ENCODE measurements around the gene TXNL4A.

TXNL4A gene

GRCh38 chr18:79991494-79991893 is 3.1 kb upstream of the TXNL4A start:
- no peak overlapping the region for H3K4me3 ChIP-seq (ENCODE audit: low read depth, low read length)
- in situ Hi-C loops (cut with HindIII; ENCODE audit: low sequenced_read_pairs), result no loop called here
- no peak for TF ChIP-seq CTCF (IDR thresholded peaks at IDR 0.05; ENCODE audit: low read depth, low read length)
- no peak for DNase-seq (ENCODE audit: low read depth, low spot score)

GRCh38 chr18:79989195-79989497 is 783 bp upstream of the TXNL4A start:
- in situ Hi-C loops (cut with HindIII; ENCODE audit: low sequenced_read_pairs), result no loop called here
- peak overlapping the region; percentile 84 for H3K4me3 ChIP-seq (ENCODE audit: low read depth, low read length)
- no peak for TF ChIP-seq CTCF (IDR thresholded peaks at IDR 0.05; ENCODE audit: low read depth, low read length)
- no peak for DNase-seq (ENCODE audit: low read depth, low spot score)

- TF ChIP-seq CTCF (IDR thresholded peaks at IDR 0.05; ENCODE audit: low read depth, low read length), result peak; percentile 43
- in situ Hi-C loops (cut with HindIII; ENCODE audit: low sequenced_read_pairs), result no loop called here
- DNase-seq (ENCODE audit: low read depth, low spot score), result no peak
- peak overlapping the region; percentile 84 for H3K4me3 ChIP-seq (ENCODE audit: low read depth, low read length)
Observed at GRCh38 chr18:79988071-79988450, 302 bp downstream of the TXNL4A start.

- TF ChIP-seq CTCF (IDR thresholded peaks at IDR 0.05; ENCODE audit: low read depth, low read length), result no peak
- DNase-seq (ENCODE audit: low read depth, low spot score), result peak; percentile 11
- in situ Hi-C loops (cut with HindIII; ENCODE audit: low sequenced_read_pairs), result no loop called here
- H3K4me3 ChIP-seq (ENCODE audit: low read depth, low read length), result peak overlapping the region; percentile 84
Observed at GRCh38 chr18:79987566-79987965, 797 bp downstream of the TXNL4A start.

- no peak for DNase-seq (ENCODE audit: low read depth, low spot score)
- in situ Hi-C loops (cut with HindIII; ENCODE audit: low sequenced_read_pairs), result no loop called here
- no peak for TF ChIP-seq CTCF (IDR thresholded peaks at IDR 0.05; ENCODE audit: low read depth, low read length)
- peak overlapping the region; percentile 84 for H3K4me3 ChIP-seq (ENCODE audit: low read depth, low read length)
Observed at GRCh38 chr18:79986726-79987125, 1.6 kb downstream of the TXNL4A start.

GRCh38 chr18:79985172-79985571 is 3.2 kb downstream of the TXNL4A start:
- in situ Hi-C loops (cut with HindIII; ENCODE audit: low sequenced_read_pairs), result no loop called here
- no peak for TF ChIP-seq CTCF (IDR thresholded peaks at IDR 0.05; ENCODE audit: low read depth, low read length)
- H3K4me3 ChIP-seq (ENCODE audit: low read depth, low read length), result no peak overlapping the region
- no peak for DNase-seq (ENCODE audit: low read depth, low spot score)

GRCh38 chr18:79983793-79984192 is 4.6 kb downstream of the TXNL4A start:
- TF ChIP-seq CTCF (IDR thresholded peaks at IDR 0.05; ENCODE audit: low read depth, low read length), result no peak
- no peak for DNase-seq (ENCODE audit: low read depth, low spot score)
- in situ Hi-C loops (cut with HindIII; ENCODE audit: low sequenced_read_pairs), result no loop called here
- H3K4me3 ChIP-seq (ENCODE audit: low read depth, low read length), result no peak overlapping the region
